Glutamatergic neuron (in vitro differentiated cells): ENCODE data around the gene PBX1. TPM values are rescaled to one million over a fixed set of nuclear protein-coding genes. Genes with fewer than 3 reads are reported as not detected.

Source experiments
- DNase-seq: peaks from one replicate; pipeline ENCODE4 v3.0.0; 2022
- H3K27ac Mint-ChIP-seq: one replicate; pipeline ENCODE4 v1.8.0; 2020; ENCODE audit warnings: mild to moderate bottlenecking, mixed read lengths, inconsistent platforms; ENCODE audit not compliant: unreplicated experiment
- H3K27me3 Mint-ChIP-seq: one replicate; pipeline ENCODE4 v1.8.0; 2020; ENCODE audit warnings: mild to moderate bottlenecking, moderate library complexity, mixed read lengths, inconsistent platforms; ENCODE audit not compliant: unreplicated experiment
- H3K36me3 Mint-ChIP-seq: one replicate; pipeline ENCODE4 v1.8.0; 2020; ENCODE audit warnings: mild to moderate bottlenecking, mixed read lengths, inconsistent platforms; ENCODE audit not compliant: unreplicated experiment
- H3K4me1 Mint-ChIP-seq: one replicate; pipeline ENCODE4 v1.8.0; 2020; ENCODE audit warnings: mild to moderate bottlenecking, low read depth, mixed read lengths, inconsistent platforms; ENCODE audit not compliant: unreplicated experiment
- H3K4me3 Mint-ChIP-seq: one replicate; pipeline ENCODE4 v1.8.0; 2020; ENCODE audit warnings: mild to moderate bottlenecking, mixed read lengths, inconsistent platforms; ENCODE audit not compliant: unreplicated experiment
- H3K9me3 Mint-ChIP-seq: one replicate; pipeline ENCODE4 v1.8.0; 2020; ENCODE audit warnings: mild to moderate bottlenecking, moderate library complexity, mixed read lengths, inconsistent platforms; ENCODE audit not compliant: unreplicated experiment
- total RNA-seq: library from RNA; stranded (reverse); fragmentation: NEBNext Ultra II Directional; extraction: Animal tissue kit (Norgen Biotek cat#: 25700); gene quantifications from one replicate; pipeline ENCODE4 v1.2.1, GENCODE V29; 2021; ENCODE audit not compliant: unreplicated experiment
- TF ChIP-seq, protein P1 (sequence below): fragments of 200-600 bp; sonication (generic); IDR thresholded peaks from one replicate; pipeline ENCODE4 v1.5.0; 2021; ENCODE audit not compliant: partially characterized antibody, unreplicated experiment

Gene PBX1
- total RNA-seq, 1 donor from 2014 or later, result 98.7 TPM

- H3K9me3 Mint-ChIP-seq, result peaks cover 4% of the 10 kb centered on the region
- H3K4me1 Mint-ChIP-seq, result peaks cover 17% of the 10 kb centered on the region
- H3K27me3 Mint-ChIP-seq, result no peaks in the 10 kb centered on the region
- no peak for DNase-seq
- no peak overlapping the region for H3K4me3 Mint-ChIP-seq
- no peaks in the 10 kb centered on the region for H3K36me3 Mint-ChIP-seq
- TF ChIP-seq, protein P1, sequence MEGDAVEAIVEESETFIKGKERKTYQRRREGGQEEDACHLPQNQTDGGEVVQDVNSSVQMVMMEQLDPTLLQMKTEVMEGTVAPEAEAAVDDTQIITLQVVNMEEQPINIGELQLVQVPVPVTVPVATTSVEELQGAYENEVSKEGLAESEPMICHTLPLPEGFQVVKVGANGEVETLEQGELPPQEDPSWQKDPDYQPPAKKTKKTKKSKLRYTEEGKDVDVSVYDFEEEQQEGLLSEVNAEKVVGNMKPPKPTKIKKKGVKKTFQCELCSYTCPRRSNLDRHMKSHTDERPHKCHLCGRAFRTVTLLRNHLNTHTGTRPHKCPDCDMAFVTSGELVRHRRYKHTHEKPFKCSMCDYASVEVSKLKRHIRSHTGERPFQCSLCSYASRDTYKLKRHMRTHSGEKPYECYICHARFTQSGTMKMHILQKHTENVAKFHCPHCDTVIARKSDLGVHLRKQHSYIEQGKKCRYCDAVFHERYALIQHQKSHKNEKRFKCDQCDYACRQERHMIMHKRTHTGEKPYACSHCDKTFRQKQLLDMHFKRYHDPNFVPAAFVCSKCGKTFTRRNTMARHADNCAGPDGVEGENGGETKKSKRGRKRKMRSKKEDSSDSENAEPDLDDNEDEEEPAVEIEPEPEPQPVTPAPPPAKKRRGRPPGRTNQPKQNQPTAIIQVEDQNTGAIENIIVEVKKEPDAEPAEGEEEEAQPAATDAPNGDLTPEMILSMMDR, result peak; percentile 54
- H3K27ac Mint-ChIP-seq, result no peak overlapping the region
These were observed 58.6 kb downstream of the PBX1 start for GRCh38 chr1:164617377-164618201.

GRCh38 chr1:164618202-164618564 is 59.2 kb downstream of the PBX1 start:
- H3K4me1 Mint-ChIP-seq, result peaks cover 14% of the 10 kb centered on the region
- no peaks in the 10 kb centered on the region for H3K27me3 Mint-ChIP-seq
- DNase-seq, result no peak
- peaks cover 2% of the 10 kb centered on the region for H3K9me3 Mint-ChIP-seq
- H3K27ac Mint-ChIP-seq, result no peak overlapping the region
- no peak overlapping the region for H3K4me3 Mint-ChIP-seq
- no peaks in the 10 kb centered on the region for H3K36me3 Mint-ChIP-seq
- TF ChIP-seq, protein P1, result no peak

DNA sequence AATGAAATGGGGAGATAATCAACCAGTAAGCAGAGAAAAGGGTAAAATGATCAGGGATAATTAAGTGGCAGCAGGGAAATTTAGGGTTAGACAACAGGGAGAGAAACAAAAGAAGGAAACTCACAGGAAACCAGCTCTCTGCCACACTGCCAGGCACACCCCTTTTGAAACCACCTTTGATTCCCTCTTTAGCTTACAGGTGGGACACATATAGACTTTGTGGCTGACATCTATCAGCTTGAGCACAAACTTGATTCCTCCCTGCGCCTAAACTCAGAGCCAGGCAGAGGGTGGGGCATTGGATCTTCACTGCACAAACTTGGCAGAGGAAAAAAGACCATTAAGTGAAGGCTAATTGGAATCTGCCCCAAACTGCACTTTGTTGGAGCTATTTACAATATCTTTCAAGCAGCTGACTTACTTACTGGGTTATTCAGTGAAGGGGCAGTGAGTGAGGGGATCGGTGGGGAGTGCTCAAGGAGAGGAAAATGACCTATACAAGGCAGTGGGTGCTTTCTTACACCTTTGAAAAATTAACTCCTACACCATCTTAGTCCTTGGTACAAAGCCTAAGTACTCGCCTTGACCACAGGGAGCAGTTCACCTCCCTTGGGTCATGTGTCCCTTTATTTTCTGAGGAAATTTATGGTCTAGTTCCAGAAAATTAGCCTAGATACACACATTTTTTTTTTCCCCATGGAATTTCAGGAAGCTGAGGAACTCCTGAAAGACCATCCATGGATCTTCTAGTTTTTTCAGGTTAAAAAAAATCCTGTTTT is 60.2 kb downstream of the PBX1 start:
- TF ChIP-seq, protein P1, result no peak
- DNase-seq, result no peak
- Mint-ChIP-seq H3K36me3 (no peaks in the 10 kb centered on the region), H3K27ac (no peak overlapping the region), H3K27me3 (no peaks in the 10 kb centered on the region), H3K4me1 (peaks cover 20% of the 10 kb centered on the region), H3K4me3 (no peak overlapping the region), H3K9me3 (peaks cover 2% of the 10 kb centered on the region)

DNA sequence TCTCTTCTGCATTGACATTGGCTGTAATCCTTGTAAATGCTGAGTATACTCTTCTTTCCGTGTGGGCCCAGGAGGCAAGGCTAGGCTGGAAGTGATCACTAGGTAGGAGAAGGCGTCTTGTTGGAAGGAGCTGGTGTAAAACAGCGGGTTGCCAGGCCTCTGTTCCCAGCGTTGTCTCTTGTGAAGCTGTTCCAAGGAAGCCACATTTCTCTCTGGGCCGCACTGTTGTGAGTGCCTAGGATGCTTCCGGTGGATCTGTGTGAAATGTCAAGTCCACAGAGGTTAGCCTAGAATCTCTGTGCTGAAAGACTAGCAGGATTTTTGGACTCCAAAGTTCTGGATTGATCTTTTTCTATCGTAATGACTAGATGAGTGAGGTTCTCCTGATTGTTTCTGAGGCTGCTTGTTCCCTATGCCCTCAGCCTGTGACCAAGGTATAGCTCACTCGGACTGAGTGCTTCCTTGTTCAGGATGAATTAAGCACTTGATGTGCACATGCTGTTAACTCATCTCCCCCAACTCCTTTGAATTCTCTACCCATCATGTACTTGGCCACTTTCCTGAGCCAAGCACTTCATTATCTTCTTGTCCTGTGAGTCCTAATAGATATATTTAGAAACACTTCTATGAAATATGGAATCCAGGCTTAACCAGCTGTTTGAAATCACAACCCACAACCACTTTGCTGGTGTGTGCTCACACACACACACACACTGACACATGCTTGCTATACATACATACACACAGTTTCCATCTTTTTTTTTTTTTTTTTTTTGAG is 63.3 kb downstream of the PBX1 start:
- Mint-ChIP-seq H3K4me1 (peaks cover 26% of the 10 kb centered on the region), H3K36me3 (no peaks in the 10 kb centered on the region), H3K27me3 (no peaks in the 10 kb centered on the region), H3K27ac (no peak overlapping the region), H3K9me3 (no peaks in the 10 kb centered on the region), H3K4me3 (no peak overlapping the region)
- TF ChIP-seq, protein P1, result no peak
- no peak for DNase-seq
